DND-41 (cell line): Measurements from ENCODE around the gene FOXO3.
A peak's percentile ranks its signal among the peaks of the same experiment; 100 is the strongest.

Experiments
- ATAC-seq: fragments of 200-7000 bp; cut with Tn5 transposase; 3 replicates; pipeline ENCODE4 v1.9.1; 2021; ENCODE audit warnings: low read depth; ENCODE audit not compliant: insufficient read depth
- DNase-seq: peaks from one replicate; pipeline ENCODE4 v3.0.0-alpha.2; 2020
- H2AFZ ChIP-seq: 2 replicates; pipeline ENCODE4 v1.6.0; 2012; ENCODE audit warnings: low read depth, low read length
- H3K27ac ChIP-seq: 2 replicates; pipeline ENCODE4 v1.5.1; 2012; ENCODE audit warnings: low read length, inconsistent platforms
- H3K27me3 ChIP-seq: fragments of 200-600 bp; sonication (generic); 2 replicates; pipeline ENCODE4 v1.6.0; 2012; ENCODE audit warnings: low read length, mild to moderate bottlenecking, inconsistent platforms; ENCODE audit not compliant: insufficient read depth, poor library complexity
- H3K36me3 ChIP-seq: 2 replicates; pipeline ENCODE4 v1.5.1; 2012; ENCODE audit warnings: low read length, inconsistent platforms; ENCODE audit not compliant: insufficient read depth
- H3K4me1 ChIP-seq: 2 replicates; pipeline ENCODE4 v1.5.1; 2012; ENCODE audit warnings: mild to moderate bottlenecking, low read length; ENCODE audit not compliant: insufficient read depth
- H3K4me2 ChIP-seq: 2 replicates; pipeline ENCODE4 v1.6.0; 2012; ENCODE audit warnings: mild to moderate bottlenecking, moderate library complexity, low read length, inconsistent platforms; ENCODE audit not compliant: insufficient read depth
- H3K4me3 ChIP-seq, 2 experiments: fragments of 200-600 bp in 1 of 2; shearing (Covaris generic) in 1 of 2; 2 replicates each; pipeline ENCODE4 v1.5.1; 2012 to 2016; ENCODE audit warnings: inconsistent platforms in 2 of 2, low read length in 2 of 2, mild to moderate bottlenecking in 2 of 2, low read depth in 1 of 2, moderate library complexity in 1 of 2
- H3K79me2 ChIP-seq: 2 replicates; pipeline ENCODE4 v1.6.0; 2012; ENCODE audit warnings: low read length, inconsistent platforms; ENCODE audit not compliant: insufficient read depth
- H3K9ac ChIP-seq: 2 replicates; pipeline ENCODE4 v1.6.0; 2012; ENCODE audit warnings: low read depth, mild to moderate bottlenecking, inconsistent platforms, low read length, moderate library complexity
- H3K9me3 ChIP-seq: 2 replicates; pipeline ENCODE4 v1.5.1; 2012; ENCODE audit warnings: low read length, moderate library complexity, mild to moderate bottlenecking, inconsistent platforms; ENCODE audit not compliant: insufficient read depth, severe bottlenecking
- H4K20me1 ChIP-seq: 2 replicates; pipeline ENCODE4 v1.6.0; 2012; ENCODE audit warnings: low read length; ENCODE audit not compliant: insufficient read depth
- EZH2 ChIP-seq: IDR thresholded peaks from 3 replicates; pipeline ENCODE4 v1.6.1; 2012; ENCODE audit warnings: borderline replicate concordance, low read depth, mild to moderate bottlenecking, moderate library complexity, low read length, inconsistent platforms; ENCODE audit not compliant: severe bottlenecking
- TF ChIP-seq, protein P1 (sequence below): IDR thresholded peaks from 2 replicates; pipeline ENCODE4 v1.5.1; 2012; ENCODE audit warnings: borderline replicate concordance, low read length, moderate library complexity, mild to moderate bottlenecking; ENCODE audit not compliant: poor library complexity, severe bottlenecking; ENCODE audit errors: extremely low read depth

Gene FOXO3

DNA sequence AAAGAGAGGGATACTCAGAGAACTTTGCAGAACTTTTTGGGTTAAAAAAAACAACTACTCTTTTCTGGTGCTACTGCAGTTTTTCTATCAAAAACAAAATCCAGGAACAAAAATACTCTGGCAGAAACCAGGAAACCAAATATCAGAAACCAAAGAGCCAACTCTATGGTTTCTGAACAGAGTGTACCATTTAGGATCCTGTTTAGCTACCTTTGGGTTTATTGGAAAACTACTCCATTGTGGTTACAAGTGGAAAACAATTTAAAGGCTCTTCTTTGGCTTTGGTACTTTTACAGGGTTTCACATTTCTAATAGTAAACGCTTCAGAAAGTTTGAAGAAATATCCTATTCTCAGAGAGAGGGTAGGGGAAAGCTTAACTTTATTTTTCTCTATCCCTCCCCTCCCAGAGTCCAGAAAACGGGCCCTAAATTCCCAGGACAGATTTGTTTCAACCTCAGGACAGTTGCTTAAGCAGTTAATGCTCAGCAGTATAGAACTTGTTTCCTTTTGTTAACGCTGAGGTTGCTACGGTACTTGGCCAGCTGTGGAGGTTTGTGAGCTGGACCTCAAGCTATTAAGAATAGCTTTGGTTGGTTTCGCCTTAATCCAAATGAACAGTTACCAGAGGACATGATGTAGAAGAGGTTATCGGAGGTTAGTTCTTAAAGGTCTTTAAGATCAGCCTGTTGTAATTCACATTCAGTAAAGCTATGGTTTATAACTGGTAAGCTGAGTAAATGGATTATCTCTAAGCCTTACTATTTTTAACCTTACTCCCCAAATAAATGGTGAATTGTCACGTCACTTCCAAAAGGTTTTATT lies 47.9 kb downstream of the FOXO3 start:
- no peak overlapping the region for H3K27ac ChIP-seq

DNA sequence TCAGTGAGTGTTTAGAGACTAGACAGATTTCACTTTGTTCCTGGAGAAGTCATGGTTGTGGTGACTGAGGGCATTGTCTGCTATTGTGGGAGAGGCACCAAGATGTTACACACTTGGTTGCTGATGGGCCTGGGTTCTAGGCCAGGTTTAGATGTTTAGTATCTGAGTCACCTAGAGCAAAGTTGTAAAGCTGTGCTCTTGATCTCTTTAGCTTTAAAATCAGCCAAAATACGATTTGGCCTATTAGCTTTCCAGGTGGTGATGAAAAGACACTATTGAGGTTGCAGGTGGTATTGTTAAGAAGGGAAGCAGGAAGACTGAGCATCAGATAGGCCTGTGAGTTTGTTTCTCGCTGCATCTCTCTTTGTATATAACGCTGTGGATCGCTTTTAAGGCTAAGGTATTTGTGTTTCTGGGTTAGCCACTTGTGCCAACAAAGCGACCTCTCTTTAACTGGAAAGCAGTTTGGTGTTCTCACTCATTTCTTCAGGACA lies 48.6 kb downstream of the FOXO3 start:
- Histone ChIP-seq H3K4me1 (no peaks in the 10 kb centered on the region), H4K20me1 (peaks cover 15% of the 10 kb centered on the region), H3K4me2 (no peak overlapping the region), H2AFZ (no peak overlapping the region), H3K27me3 (no peaks in the 10 kb centered on the region), H3K4me3 (no peak overlapping the region), H3K9me3 (peaks cover 2% of the 10 kb centered on the region), H3K9ac (no peak overlapping the region), H3K79me2 (peaks cover 49% of the 10 kb centered on the region), H3K36me3 (no peaks in the 10 kb centered on the region), H3K27ac (no peak overlapping the region)
- TF ChIP-seq, protein P1, sequence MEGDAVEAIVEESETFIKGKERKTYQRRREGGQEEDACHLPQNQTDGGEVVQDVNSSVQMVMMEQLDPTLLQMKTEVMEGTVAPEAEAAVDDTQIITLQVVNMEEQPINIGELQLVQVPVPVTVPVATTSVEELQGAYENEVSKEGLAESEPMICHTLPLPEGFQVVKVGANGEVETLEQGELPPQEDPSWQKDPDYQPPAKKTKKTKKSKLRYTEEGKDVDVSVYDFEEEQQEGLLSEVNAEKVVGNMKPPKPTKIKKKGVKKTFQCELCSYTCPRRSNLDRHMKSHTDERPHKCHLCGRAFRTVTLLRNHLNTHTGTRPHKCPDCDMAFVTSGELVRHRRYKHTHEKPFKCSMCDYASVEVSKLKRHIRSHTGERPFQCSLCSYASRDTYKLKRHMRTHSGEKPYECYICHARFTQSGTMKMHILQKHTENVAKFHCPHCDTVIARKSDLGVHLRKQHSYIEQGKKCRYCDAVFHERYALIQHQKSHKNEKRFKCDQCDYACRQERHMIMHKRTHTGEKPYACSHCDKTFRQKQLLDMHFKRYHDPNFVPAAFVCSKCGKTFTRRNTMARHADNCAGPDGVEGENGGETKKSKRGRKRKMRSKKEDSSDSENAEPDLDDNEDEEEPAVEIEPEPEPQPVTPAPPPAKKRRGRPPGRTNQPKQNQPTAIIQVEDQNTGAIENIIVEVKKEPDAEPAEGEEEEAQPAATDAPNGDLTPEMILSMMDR: no peak
- no peak for TF ChIP-seq EZH2
- ATAC-seq (peak; percentile 56), DNase-seq (no peak)

More for the DNA sequence above, 47.9 kb downstream of the FOXO3 start:
- DNase-seq (no peak), ATAC-seq (no peak)
- H3K36me3 ChIP-seq: no peaks in the 10 kb centered on the region
- H3K79me2 ChIP-seq: peaks cover 44% of the 10 kb centered on the region
- H3K9ac ChIP-seq: no peak overlapping the region
- no peak for TF ChIP-seq EZH2
- TF ChIP-seq, protein P1: no peak
- H3K27me3 ChIP-seq: no peaks in the 10 kb centered on the region
- H3K9me3 ChIP-seq: peaks cover 2% of the 10 kb centered on the region
- H3K4me1 ChIP-seq: no peaks in the 10 kb centered on the region
- H2AFZ ChIP-seq: no peak overlapping the region
- peaks cover 15% of the 10 kb centered on the region for H4K20me1 ChIP-seq
- H3K4me2 ChIP-seq: no peak overlapping the region
- no peak overlapping the region for H3K4me3 ChIP-seq

DNA sequence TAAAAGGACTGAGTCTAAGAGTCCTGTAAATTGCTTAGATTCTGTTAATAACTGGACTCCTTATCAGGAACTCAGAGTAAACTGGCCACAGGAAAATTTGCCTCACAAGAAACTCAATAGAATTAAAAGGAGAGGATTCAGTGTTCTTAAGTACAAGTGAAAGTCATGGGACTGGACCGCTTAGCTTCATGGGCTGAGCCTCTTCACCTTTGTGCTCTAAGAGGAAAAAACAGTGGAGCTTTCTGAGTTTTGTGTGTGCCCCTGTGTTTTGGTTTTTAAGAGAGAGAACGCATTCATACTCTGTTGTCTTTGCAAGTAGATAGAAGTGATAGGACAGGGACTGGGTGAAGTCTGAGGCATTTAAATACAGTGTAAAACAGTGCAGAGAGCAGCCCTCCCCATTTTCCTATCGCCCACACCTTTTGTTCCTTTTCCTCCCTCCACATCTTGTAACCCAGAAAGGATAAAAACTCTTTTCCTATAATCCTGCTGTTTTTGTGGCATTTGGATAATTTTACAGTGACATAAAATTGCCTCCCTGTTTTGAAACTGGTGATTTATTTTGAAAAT lies 49.6 kb downstream of the FOXO3 start:
- peaks cover 51% of the 10 kb centered on the region for H3K79me2 ChIP-seq
- no peaks in the 10 kb centered on the region for H3K4me1 ChIP-seq
- no peaks in the 10 kb centered on the region for H3K36me3 ChIP-seq
- no peak overlapping the region for H2AFZ ChIP-seq
- no peak overlapping the region for H3K4me3 ChIP-seq
- no peak overlapping the region for H3K27ac ChIP-seq
- TF ChIP-seq EZH2: no peak
- TF ChIP-seq, protein P1: no peak
- DNase-seq (no peak), ATAC-seq (no peak)
- H3K9ac ChIP-seq: no peak overlapping the region
- peaks cover 15% of the 10 kb centered on the region for H4K20me1 ChIP-seq
- H3K9me3 ChIP-seq: peaks cover 2% of the 10 kb centered on the region
- H3K27me3 ChIP-seq: no peaks in the 10 kb centered on the region
- H3K4me2 ChIP-seq: no peak overlapping the region
